ENCODE results near the gene PAPSS2.
"Not testable (repeated sequence)": the region's sequence is repeated elsewhere in the genome, so short reads cannot be mapped to it uniquely, and the experiment has no call there.

Gene PAPSS2

GRCh38 chr10:87742992-87743610, 83.4 kb downstream of the PAPSS2 start:
- H3K27ac ChIP-seq (ENCODE audit: low read length); H3K9ac ChIP-seq (ENCODE audit: low read length); H3K9me3 ChIP-seq (ENCODE audit: control insufficient read depth, low read depth, low read length); H3K4me1 ChIP-seq (ENCODE audit: control insufficient read depth, low read depth, low read length); H3K36me3 ChIP-seq (ENCODE audit: control insufficient read depth, low read depth, low read length); H3K27me3 ChIP-seq (ENCODE audit: control insufficient read depth, insufficient read depth, low read length); H3K4me3 ChIP-seq (ENCODE audit: low read length): not testable (repeated sequence)

DNA sequence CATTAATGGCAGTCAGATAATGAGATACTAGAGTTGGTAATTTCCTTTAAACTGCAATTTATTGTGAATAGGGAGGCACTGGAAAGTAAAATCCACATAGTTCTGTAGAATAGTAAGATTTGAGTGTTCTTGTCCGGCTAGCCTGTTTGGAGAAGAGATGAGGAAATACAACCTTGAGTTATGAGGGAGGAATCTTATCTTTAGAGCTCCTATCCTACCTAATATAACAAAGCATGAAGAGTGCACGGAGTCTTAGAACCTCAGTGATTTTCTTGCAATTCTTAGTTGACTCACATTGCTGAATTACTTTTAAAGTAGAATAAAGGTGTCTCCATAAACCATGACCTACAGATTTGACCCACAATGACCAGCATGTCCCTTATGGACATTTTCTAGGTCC, 84.9 kb downstream of the PAPSS2 start:
- no peak overlapping the region for H3K9ac ChIP-seq (ENCODE audit: low read length)
- peaks cover 5% of the 10 kb centered on the region for H3K4me1 ChIP-seq (ENCODE audit: control insufficient read depth, low read depth, low read length)
- H3K4me3 ChIP-seq (ENCODE audit: low read length), result no peak overlapping the region
- H3K27ac ChIP-seq (ENCODE audit: low read length), result no peak overlapping the region
- no peaks in the 10 kb centered on the region for H3K27me3 ChIP-seq (ENCODE audit: control insufficient read depth, insufficient read depth, low read length)
- H3K36me3 ChIP-seq (ENCODE audit: control insufficient read depth, low read depth, low read length), result peaks cover 9% of the 10 kb centered on the region
- H3K9me3 ChIP-seq (ENCODE audit: control insufficient read depth, low read depth, low read length), result no peaks in the 10 kb centered on the region

DNA sequence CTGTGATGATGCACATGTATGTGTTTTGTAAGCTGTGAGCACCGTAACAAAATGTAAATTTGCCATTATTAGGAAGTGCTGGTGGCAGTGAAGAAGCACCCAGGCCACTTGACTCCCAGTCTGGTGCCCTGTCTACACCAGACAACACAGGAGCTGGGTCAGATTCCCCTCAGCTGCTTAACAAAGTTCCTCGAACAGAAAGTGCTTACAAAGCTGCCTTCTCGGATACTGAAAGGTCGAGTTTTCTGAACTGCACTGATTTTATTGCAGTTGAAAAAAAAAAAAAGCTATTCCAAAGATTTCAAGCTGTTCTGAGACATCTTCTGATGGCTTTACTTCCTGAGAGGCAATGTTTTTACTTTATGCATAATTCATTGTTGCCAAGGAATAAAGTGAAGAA, 87.2 kb downstream of the PAPSS2 start:
- H3K9me3 ChIP-seq (ENCODE audit: control insufficient read depth, low read depth, low read length), result no peaks in the 10 kb centered on the region
- H3K36me3 ChIP-seq (ENCODE audit: control insufficient read depth, low read depth, low read length), result peaks cover 9% of the 10 kb centered on the region
- H3K4me3 ChIP-seq (ENCODE audit: low read length), result no peak overlapping the region
- H3K4me1 ChIP-seq (ENCODE audit: control insufficient read depth, low read depth, low read length), result peaks cover 14% of the 10 kb centered on the region
- H3K9ac ChIP-seq (ENCODE audit: low read length), result no peak overlapping the region
- no peak overlapping the region for H3K27ac ChIP-seq (ENCODE audit: low read length)
- no peaks in the 10 kb centered on the region for H3K27me3 ChIP-seq (ENCODE audit: control insufficient read depth, insufficient read depth, low read length)

DNA sequence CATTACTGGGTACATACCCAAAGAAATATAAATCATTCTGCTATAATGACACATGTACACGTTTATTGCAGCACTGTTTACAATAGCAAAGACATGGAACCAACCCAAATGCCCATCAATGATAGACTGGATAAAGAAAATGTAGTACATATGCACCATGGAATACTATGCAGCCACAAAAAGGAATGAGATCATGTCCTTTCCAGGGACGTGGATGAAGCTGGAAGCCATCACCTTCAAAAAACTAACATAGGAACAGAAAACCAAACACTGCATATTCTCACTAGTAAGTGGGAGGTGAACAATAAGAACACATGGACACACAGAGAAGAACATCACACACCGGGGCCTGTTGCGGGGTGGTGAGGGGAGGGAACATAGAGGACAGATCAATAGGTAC, 88.6 kb downstream of the PAPSS2 start:
- H3K9me3 ChIP-seq (ENCODE audit: control insufficient read depth, low read depth, low read length); H3K9ac ChIP-seq (ENCODE audit: low read length); H3K27ac ChIP-seq (ENCODE audit: low read length); H3K27me3 ChIP-seq (ENCODE audit: control insufficient read depth, insufficient read depth, low read length); H3K4me3 ChIP-seq (ENCODE audit: low read length); H3K36me3 ChIP-seq (ENCODE audit: control insufficient read depth, low read depth, low read length): not testable (repeated sequence)
- peaks cover 14% of the 10 kb centered on the region for H3K4me1 ChIP-seq (ENCODE audit: control insufficient read depth, low read depth, low read length)

GRCh38 chr10:87750001-87750671, 90.5 kb downstream of the PAPSS2 start:
- Histone ChIP-seq H3K4me3 (ENCODE audit: low read length) (no peak overlapping the region), H3K27ac (ENCODE audit: low read length) (no peak overlapping the region), H3K36me3 (ENCODE audit: control insufficient read depth, low read depth, low read length) (peaks cover 15% of the 10 kb centered on the region), H3K9ac (ENCODE audit: low read length) (no peak overlapping the region), H3K9me3 (ENCODE audit: control insufficient read depth, low read depth, low read length) (no peaks in the 10 kb centered on the region), H3K4me1 (ENCODE audit: control insufficient read depth, low read depth, low read length) (peaks cover 14% of the 10 kb centered on the region), H3K27me3 (ENCODE audit: control insufficient read depth, insufficient read depth, low read length) (no peaks in the 10 kb centered on the region)

DNA sequence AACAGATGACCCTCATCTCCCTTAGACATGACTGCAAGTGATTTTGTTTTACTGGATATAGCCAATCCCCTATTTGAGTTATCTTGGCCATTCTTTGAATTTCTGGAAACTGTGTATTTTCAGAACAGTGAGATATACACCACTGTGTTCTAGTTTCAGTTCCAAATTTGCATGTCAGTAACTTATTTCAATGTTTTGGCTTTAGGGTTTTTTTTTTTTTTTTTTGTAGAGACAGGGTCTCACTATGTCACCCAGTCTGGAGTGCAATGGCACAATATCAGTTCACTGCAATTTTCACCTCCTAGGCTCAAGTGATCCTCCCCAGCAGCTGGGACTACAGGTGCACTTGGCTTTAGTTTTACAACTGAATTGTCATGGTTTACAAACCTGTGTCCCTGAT, 91.1 kb downstream of the PAPSS2 start:
- Histone ChIP-seq H3K9me3 (ENCODE audit: control insufficient read depth, low read depth, low read length) (no peaks in the 10 kb centered on the region), H3K4me1 (ENCODE audit: control insufficient read depth, low read depth, low read length) (peaks cover 14% of the 10 kb centered on the region), H3K4me3 (ENCODE audit: low read length) (no peak overlapping the region), H3K9ac (ENCODE audit: low read length) (no peak overlapping the region), H3K27ac (ENCODE audit: low read length) (no peak overlapping the region), H3K36me3 (ENCODE audit: control insufficient read depth, low read depth, low read length) (peaks cover 13% of the 10 kb centered on the region), H3K27me3 (ENCODE audit: control insufficient read depth, insufficient read depth, low read length) (no peaks in the 10 kb centered on the region)

DNA sequence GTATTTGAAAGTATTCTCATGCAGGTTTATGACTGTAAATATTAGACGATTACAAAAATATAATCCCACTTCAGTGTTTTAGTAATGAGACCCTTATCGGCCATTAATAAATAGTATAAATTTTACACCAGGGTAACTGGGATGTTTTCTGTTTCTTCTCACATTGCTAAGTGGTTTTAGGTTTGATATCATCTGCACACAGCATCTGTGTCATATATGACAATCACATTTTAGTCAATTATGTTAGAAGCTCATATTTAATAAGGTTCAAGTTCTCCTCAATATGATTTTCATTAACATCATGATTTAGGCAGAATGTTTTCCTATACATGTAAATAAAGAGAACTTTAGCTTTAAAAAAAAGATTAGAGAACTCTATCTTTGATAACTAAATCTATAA, 91.6 kb downstream of the PAPSS2 start:
- no peak overlapping the region for H3K4me3 ChIP-seq (ENCODE audit: low read length)
- H3K9ac ChIP-seq (ENCODE audit: low read length), result no peak overlapping the region
- H3K9me3 ChIP-seq (ENCODE audit: control insufficient read depth, low read depth, low read length), result no peaks in the 10 kb centered on the region
- H3K27ac ChIP-seq (ENCODE audit: low read length), result no peak overlapping the region
- H3K4me1 ChIP-seq (ENCODE audit: control insufficient read depth, low read depth, low read length), result peaks cover 14% of the 10 kb centered on the region
- peaks cover 18% of the 10 kb centered on the region for H3K36me3 ChIP-seq (ENCODE audit: control insufficient read depth, low read depth, low read length)
- no peaks in the 10 kb centered on the region for H3K27me3 ChIP-seq (ENCODE audit: control insufficient read depth, insufficient read depth, low read length)

DNA sequence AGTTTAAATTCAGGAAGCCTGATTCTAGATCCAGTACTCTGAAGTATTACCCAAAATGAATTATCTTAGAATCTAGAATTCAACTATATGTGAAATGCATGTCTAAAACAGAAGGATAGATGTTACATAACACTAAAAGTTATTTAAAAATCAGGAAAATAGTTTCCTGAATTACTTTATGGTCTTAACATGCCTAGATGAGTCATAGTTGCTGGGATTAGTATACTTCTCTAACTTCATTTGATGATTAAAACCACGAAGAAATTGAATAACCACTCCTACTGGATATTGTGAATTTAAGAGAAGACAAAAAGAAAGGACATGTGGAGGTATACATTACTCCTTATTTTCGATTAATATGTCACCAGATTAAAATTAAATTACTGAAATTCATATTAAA, 92.9 kb downstream of the PAPSS2 start:
- H3K27ac ChIP-seq (ENCODE audit: low read length), result no peak overlapping the region
- H3K36me3 ChIP-seq (ENCODE audit: control insufficient read depth, low read depth, low read length), result peaks cover 22% of the 10 kb centered on the region
- H3K9ac ChIP-seq (ENCODE audit: low read length), result no peak overlapping the region
- no peaks in the 10 kb centered on the region for H3K9me3 ChIP-seq (ENCODE audit: control insufficient read depth, low read depth, low read length)
- no peak overlapping the region for H3K4me3 ChIP-seq (ENCODE audit: low read length)
- no peaks in the 10 kb centered on the region for H3K27me3 ChIP-seq (ENCODE audit: control insufficient read depth, insufficient read depth, low read length)
- peaks cover 14% of the 10 kb centered on the region for H3K4me1 ChIP-seq (ENCODE audit: control insufficient read depth, low read depth, low read length)

DNA sequence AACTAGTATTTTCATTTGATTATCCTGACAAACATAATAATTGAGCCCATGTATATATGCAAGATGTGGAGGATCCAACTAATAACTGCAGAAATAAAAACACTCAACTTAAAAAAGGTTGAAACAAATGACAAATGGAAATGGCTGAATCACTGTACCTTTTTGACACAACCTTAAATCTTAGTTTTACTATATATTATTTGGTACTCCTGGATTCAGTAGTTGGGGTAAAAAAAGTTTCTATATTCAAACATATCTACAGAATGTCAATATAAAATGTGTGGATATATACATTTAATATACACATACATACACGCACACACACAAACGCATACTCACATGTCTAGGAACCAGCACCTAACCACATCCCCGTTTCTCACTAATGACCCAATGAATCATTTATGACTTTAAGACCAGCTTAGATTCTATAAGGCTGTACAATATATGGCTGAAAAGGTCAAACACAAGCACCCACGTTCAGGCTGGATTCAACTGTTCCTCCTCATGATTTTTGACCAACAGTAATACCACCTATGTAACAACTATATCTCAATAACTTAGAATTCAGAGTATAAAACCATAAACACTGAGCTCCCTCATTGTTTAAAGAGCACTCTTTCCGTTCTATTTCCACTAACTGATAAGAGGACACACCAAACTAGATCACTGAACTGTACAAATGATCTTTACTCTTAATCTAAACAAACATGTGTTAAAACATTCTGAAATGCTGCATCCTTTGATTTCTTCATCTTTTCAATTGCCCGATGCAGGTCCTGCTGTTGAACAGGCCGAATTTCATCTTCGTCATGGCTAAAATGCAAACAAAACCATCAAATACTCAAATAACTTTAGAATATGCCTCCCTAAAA, 94.6 kb downstream of the PAPSS2 start:
- Histone ChIP-seq H3K4me1 (ENCODE audit: control insufficient read depth, low read depth, low read length) (peaks cover 17% of the 10 kb centered on the region), H3K36me3 (ENCODE audit: control insufficient read depth, low read depth, low read length) (peaks cover 22% of the 10 kb centered on the region), H3K4me3 (ENCODE audit: low read length) (no peak overlapping the region), H3K9ac (ENCODE audit: low read length) (no peak overlapping the region), H3K9me3 (ENCODE audit: control insufficient read depth, low read depth, low read length) (no peaks in the 10 kb centered on the region), H3K27me3 (ENCODE audit: control insufficient read depth, insufficient read depth, low read length) (no peaks in the 10 kb centered on the region), H3K27ac (ENCODE audit: low read length) (no peak overlapping the region)

GRCh38 chr10:87757685-87758084, 98.0 kb downstream of the PAPSS2 start:
- Histone ChIP-seq H3K9ac (ENCODE audit: low read length) (no peak overlapping the region), H3K27ac (ENCODE audit: low read length) (no peak overlapping the region), H3K27me3 (ENCODE audit: control insufficient read depth, insufficient read depth, low read length) (no peaks in the 10 kb centered on the region), H3K4me1 (ENCODE audit: control insufficient read depth, low read depth, low read length) (peaks cover 4% of the 10 kb centered on the region), H3K4me3 (ENCODE audit: low read length) (no peak overlapping the region), H3K36me3 (ENCODE audit: control insufficient read depth, low read depth, low read length) (peaks cover 28% of the 10 kb centered on the region), H3K9me3 (ENCODE audit: control insufficient read depth, low read depth, low read length) (no peaks in the 10 kb centered on the region)

GRCh38 chr10:87759551-87759950, 99.9 kb downstream of the PAPSS2 start:
- Histone ChIP-seq H3K9me3 (ENCODE audit: control insufficient read depth, low read depth, low read length) (no peaks in the 10 kb centered on the region), H3K4me3 (ENCODE audit: low read length) (no peak overlapping the region), H3K27ac (ENCODE audit: low read length) (no peak overlapping the region), H3K4me1 (ENCODE audit: control insufficient read depth, low read depth, low read length) (peaks cover 4% of the 10 kb centered on the region), H3K9ac (ENCODE audit: low read length) (no peak overlapping the region), H3K36me3 (ENCODE audit: control insufficient read depth, low read depth, low read length) (peaks cover 19% of the 10 kb centered on the region), H3K27me3 (ENCODE audit: control insufficient read depth, insufficient read depth, low read length) (no peaks in the 10 kb centered on the region)
